ENCODE data around the gene C12orf57.

DNA sequence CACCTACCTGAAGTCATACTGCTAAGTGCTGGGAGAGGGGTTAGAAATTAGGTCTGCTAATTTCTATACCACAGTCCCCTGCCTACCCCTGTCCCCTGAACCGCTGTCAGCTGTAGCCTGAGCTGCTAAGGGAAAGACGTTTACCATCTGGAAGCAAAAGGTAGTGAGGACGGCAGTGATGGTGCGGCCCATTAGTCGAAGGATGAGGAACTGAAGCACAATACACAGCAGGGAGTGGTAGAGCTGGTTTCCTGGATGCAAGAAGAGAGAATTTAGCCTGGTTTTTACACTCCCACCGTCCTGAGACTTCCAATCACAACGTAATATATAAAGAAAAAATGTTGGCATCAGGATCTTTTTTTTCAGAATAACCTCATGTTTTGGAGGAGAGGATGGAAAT is 38.7 kb downstream of the C12orf57 start:
- TF ChIP-seq BCL11A (IDR thresholded peaks at IDR 0.05; ENCODE audit: low read depth in 2 of 2, low read length in 2 of 2) (no peak), EP300 (IDR thresholded peaks at IDR 0.05; ENCODE audit: borderline replicate concordance in 1 of 2, low read depth in 2 of 2, low read length in 2 of 2) (no peak)
- TF ChIP-seq, protein P1, sequence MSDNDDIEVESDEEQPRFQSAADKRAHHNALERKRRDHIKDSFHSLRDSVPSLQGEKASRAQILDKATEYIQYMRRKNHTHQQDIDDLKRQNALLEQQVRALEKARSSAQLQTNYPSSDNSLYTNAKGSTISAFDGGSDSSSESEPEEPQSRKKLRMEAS (IDR thresholded peaks at IDR 0.05), result no peak

Measured in H1 (cell line).